ENCODE measurements around the gene CCDC184. TPM values are rescaled to one million over a fixed set of nuclear protein-coding genes. Genes with fewer than 3 reads are reported as not detected.

CCDC184 gene
- total RNA-seq, 2 experiments from 2014 or later: 0.25 to 0.37 TPM

DNA sequence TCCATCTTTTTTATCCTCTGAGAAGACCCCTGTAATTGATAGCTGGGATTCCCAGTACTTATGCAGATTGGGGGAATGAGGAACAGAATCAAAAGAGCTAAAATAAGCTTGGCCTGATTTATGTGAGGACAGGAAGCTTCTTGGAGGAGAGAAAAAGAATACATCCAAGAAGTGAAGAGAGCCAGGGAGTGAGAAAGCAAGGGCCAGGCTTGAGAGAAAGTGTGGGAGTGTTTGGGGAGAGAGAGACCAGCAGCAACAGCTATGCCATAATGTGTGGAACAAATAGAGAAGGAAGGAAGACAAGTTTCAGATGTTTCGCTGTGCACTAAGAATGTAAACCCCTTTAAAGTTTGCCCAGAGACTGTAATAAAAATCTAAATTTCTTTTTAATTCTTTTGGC is 4.0 kb upstream of the CCDC184 start:
- POLR2A ChIA-PET: no interaction called here
- ATAC-seq (no peak), DNase-seq (no peak)
- intact Hi-C loops (cut with DNase I, micrococcal nuclease): no loop called here
- Mint-ChIP-seq H3K27me3 (peaks cover 18% of the 10 kb centered on the region), H3K4me3 (no peak overlapping the region), H3K27ac (no peak overlapping the region), H3K4me1 (peaks cover 23% of the 10 kb centered on the region), H3K36me3 (ENCODE audit: low read depth) (no peaks in the 10 kb centered on the region), H3K9me3 (ENCODE audit: low read depth) (no peaks in the 10 kb centered on the region)
- CTCF ChIA-PET: interaction anchor here (0.6 to 1.9 kb wide), 10 partner anchors 8 to 799 kb away, joined by 3 to 8 read pairs (median 4); no protein-coding TSS in a partner anchor

DNA sequence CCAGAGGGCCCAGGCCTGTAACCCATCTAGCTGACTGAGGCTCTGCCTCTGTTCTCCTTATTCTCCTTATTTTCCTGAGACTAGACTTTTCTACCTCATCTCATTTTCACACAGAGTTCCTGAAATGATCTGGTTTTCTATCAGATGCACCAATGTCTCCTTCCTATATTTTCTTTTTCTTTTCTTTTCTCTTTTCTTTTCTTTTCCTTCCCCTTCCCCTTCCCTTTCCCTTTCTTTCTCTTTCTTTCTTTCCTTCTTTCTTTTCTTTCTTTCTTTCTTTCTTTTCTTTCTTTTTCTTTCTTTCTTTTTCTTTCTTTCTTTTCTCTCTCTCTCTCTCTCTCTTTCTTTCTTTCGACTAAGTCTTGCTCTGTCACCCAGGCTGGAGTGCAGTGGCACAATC is 3.0 kb upstream of the CCDC184 start:
- POLR2A ChIA-PET: no interaction called here

DNA sequence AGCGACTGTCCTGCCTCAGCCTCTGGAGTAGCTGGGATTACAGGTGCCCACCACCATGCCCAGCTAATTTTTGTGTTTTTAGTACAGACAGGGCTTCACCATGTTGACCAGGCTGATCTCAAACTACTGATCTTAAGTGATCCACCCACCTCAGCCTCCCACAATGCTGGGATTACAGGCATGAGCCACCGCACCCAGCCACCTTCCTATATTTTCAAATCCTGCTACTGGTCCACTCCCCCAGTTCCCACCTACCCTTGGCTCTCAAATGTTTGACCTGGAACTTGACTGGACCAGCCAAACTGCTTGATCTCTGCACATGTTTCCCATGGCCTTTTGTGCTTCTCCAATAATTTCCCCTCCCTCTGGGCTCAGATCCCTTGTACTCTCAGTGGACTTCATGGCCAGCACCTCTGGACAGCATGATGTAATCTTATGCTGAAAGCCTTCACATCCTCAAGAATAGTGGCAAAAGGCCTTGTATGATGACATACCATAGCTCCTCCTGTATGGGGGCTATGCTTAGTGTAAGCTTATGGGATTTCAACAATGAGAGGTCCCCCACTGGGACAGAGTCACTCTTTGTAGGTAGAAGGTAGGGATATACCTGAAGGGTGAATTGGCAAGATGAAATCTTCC is 2.5 kb upstream of the CCDC184 start:
- Mint-ChIP-seq H3K9me3 (ENCODE audit: low read depth) (no peaks in the 10 kb centered on the region), H3K4me1 (peaks cover 20% of the 10 kb centered on the region), H3K27ac (no peak overlapping the region), H3K36me3 (ENCODE audit: low read depth) (no peaks in the 10 kb centered on the region), H3K4me3 (no peak overlapping the region), H3K27me3 (peaks cover 33% of the 10 kb centered on the region)
- ChIA-PET CTCF (interaction anchor here (0.6 to 1.4 kb wide), 4 partner anchors 9 to 437 kb away, joined by 3 to 5 read pairs (median 4); no protein-coding TSS in a partner anchor), POLR2A (no interaction called here)
- no peak for ATAC-seq
- DNase-seq: no peak
- intact Hi-C loops (cut with DNase I, micrococcal nuclease): loop anchor here (5.0 to 10.0 kb wide), 4 partner anchors 176 to 476 kb away; partner anchors contain the start of genes COL2A1 (in 2 of the 2) and RPAP3 (in 1 of the 2)

More for the DNA sequence above, 3.0 kb upstream of the CCDC184 start:
- intact Hi-C loops (cut with DNase I, micrococcal nuclease): loop anchor here (5.0 to 10.0 kb wide), 4 partner anchors 176 to 476 kb away; partner anchors contain the start of genes COL2A1 (in 2 of the 2) and RPAP3 (in 1 of the 2)
- H3K4me3 Mint-ChIP-seq: no peak overlapping the region
- H3K27ac Mint-ChIP-seq: no peak overlapping the region
- H3K4me1 Mint-ChIP-seq: peaks cover 23% of the 10 kb centered on the region
- CTCF ChIA-PET: interaction anchor here (1.4 kb wide), 3 partner anchors 9 to 440 kb away, joined by 3 to 5 read pairs (median 3); no protein-coding TSS in a partner anchor
- no peaks in the 10 kb centered on the region for H3K9me3 Mint-ChIP-seq (ENCODE audit: low read depth)
- DNase-seq: no peak
- no peak for ATAC-seq
- H3K27me3 Mint-ChIP-seq: peaks cover 27% of the 10 kb centered on the region
- H3K36me3 Mint-ChIP-seq (ENCODE audit: low read depth): no peaks in the 10 kb centered on the region

DNA sequence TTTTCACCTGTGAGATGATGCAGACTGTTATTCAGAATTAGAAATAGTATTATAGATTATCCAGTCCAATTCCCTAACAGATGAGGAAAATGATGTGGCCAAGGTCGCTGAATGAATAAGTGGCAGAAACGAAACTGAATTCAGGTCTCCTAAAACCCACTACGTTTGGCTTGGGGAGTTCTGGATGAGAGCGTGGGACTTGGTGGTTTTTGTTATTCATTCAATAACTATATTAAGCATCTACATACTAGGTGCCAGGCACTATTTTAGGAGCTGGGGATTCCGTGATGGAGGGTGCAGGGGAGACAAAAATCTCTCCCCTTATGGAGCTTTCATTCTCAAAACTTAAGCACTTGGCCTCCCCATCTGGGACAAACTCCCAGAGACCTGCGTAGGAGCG is 813 bp upstream of the CCDC184 start:
- POLR2A ChIA-PET: interaction anchor here (0.9 kb wide), 1 partner anchor 64 kb away, joined by 3 read pairs; the partner anchor contains the start of gene PFKM
- peaks cover 36% of the 10 kb centered on the region for H3K27me3 Mint-ChIP-seq
- CTCF ChIA-PET: interaction anchor here (0.5 to 2.3 kb wide), 12 partner anchors 9 to 436 kb away, joined by 3 to 15 read pairs (median 4); partner anchors contain the start of gene ASB8
- H3K27ac Mint-ChIP-seq: no peak overlapping the region
- DNase-seq: no peak
- peaks cover 20% of the 10 kb centered on the region for H3K4me1 Mint-ChIP-seq
- no peak for ATAC-seq
- H3K4me3 Mint-ChIP-seq: peak overlapping the region; percentile 81
- no peaks in the 10 kb centered on the region for H3K36me3 Mint-ChIP-seq (ENCODE audit: low read depth)
- intact Hi-C loops (cut with DNase I, micrococcal nuclease): loop anchor here (1.0 to 10.0 kb wide), 9 partner anchors 16 to 478 kb away; partner anchors contain the start of genes ASB8 (in 2 of the 2), COL2A1 (in 2 of the 2), RPAP3 (in 1 of the 2) and TMEM106C (in 1 of the 2)
- H3K9me3 Mint-ChIP-seq (ENCODE audit: low read depth): no peaks in the 10 kb centered on the region

DNA sequence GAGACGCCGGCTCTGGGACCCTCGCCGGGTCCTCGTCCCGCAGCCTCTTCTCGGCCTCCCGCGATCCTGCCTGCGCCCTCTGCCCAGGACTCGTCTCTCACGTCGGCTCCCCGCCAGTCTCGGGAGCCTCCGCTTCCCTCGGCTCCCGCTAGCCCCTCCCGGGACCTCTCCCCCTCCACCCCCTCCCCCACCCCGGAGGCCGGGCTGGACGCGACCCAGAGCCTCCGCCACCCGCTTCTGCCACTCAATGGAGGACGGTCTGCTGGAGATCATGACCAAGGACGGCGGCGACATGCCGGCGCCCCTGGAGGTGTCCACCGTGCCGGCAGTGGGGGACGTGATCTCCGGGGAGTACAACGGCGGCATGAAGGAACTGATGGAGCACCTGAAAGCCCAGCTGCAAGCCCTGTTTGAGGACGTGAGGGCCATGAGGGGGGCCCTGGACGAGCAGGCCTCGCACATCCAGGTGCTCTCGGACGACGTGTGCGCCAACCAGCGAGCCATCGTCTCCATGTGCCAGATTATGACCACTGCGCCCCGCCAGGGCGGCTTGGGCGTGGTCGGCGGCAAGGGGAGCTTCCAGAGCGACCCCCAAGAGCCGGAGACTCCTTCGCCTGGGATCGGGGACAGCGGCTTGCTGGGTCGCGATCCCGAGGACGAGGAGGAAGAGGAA is 568 bp downstream of the CCDC184 start:
- peaks cover 30% of the 10 kb centered on the region for H3K27me3 Mint-ChIP-seq
- no peak overlapping the region for H3K27ac Mint-ChIP-seq
- peak; percentile 39 for DNase-seq
- H3K9me3 Mint-ChIP-seq (ENCODE audit: low read depth): no peaks in the 10 kb centered on the region
- POLR2A ChIA-PET: interaction anchor here (0.6 kb wide), 1 partner anchor 416 kb away, joined by 4 read pairs; no protein-coding TSS in a partner anchor
- ATAC-seq: no peak
- intact Hi-C loops (cut with DNase I, micrococcal nuclease): loop anchor here (1.0 to 10.0 kb wide), 9 partner anchors 14 to 479 kb away; partner anchors contain the start of genes ASB8 (in 2 of the 2), COL2A1 (in 2 of the 2), RPAP3 (in 1 of the 2) and TMEM106C (in 1 of the 2)
- H3K4me3 Mint-ChIP-seq: peak overlapping the region; percentile 81
- CTCF ChIA-PET: interaction anchor here (0.6 to 2.3 kb wide), 8 partner anchors 11 to 457 kb away, joined by 3 to 15 read pairs (median 4); no protein-coding TSS in a partner anchor
- peaks cover 20% of the 10 kb centered on the region for H3K4me1 Mint-ChIP-seq
- no peaks in the 10 kb centered on the region for H3K36me3 Mint-ChIP-seq (ENCODE audit: low read depth)

DNA sequence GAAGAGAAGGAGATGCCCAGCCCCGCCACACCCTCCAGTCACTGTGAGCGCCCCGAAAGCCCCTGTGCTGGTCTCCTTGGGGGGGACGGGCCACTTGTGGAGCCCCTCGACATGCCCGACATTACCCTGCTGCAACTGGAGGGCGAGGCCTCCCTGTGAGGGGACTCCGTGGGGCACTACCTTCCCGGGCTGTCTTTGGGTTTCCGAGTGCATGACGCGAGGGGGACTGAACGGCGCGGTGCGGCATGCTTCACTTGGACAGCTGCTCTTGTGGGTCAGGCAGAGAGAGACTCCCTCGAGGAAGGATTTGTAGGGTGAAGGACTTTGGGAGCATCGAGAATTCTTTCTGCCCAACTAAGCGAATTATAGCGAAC is 1.1 kb downstream of the CCDC184 start:
- Mint-ChIP-seq H3K27ac (no peak overlapping the region), H3K4me3 (peak overlapping the region; percentile 81), H3K27me3 (peaks cover 30% of the 10 kb centered on the region), H3K4me1 (peaks cover 20% of the 10 kb centered on the region), H3K9me3 (ENCODE audit: low read depth) (no peaks in the 10 kb centered on the region), H3K36me3 (ENCODE audit: low read depth) (no peaks in the 10 kb centered on the region)
- intact Hi-C loops (cut with DNase I, micrococcal nuclease): loop anchor here (5.0 to 10.0 kb wide), 4 partner anchors 180 to 480 kb away; partner anchors contain the start of genes COL2A1 (in 2 of the 2) and RPAP3 (in 1 of the 2)
- DNase-seq (no peak), ATAC-seq (no peak)
- POLR2A ChIA-PET: no interaction called here
- CTCF ChIA-PET: interaction anchor here (0.6 to 2.3 kb wide), 5 partner anchors 12 to 458 kb away, joined by 3 to 15 read pairs (median 4); no protein-coding TSS in a partner anchor

DNA sequence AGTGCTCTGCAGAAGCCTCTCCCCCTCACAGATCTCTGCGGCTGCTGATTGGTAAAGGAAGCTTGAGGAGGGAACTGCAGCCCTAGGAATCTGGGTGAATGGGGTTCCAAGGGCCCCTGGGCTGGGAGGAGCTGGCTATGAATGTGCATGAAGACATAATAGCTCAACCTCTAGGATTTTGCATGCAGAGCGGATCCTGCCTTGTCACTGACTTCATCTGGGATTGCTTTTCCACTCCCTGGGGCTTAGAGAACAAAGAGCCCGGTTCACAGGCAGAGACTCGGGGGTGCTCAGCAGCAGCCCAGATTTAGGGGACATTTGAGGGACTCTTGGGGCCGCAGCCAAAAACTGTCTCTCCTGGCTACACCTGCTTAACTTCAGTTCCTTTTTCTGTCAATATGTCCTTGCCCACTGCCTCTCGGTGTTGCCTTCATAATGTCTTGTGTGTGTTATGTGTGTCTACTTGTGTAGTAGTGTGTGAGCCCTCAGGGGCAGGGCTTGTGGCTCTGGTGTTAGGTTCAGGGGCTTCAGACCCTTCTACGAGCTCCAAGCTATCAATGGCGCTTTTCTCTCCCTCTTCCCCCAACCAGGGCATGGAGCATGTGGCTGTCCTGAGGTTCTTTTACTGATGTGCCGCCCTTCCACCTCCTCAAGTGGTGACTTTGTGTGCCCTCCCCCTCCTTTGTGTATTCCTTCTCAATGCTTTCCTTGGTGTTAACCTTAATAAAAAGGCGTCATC is 1.9 kb downstream of the CCDC184 start:
- ChIA-PET POLR2A (no interaction called here), CTCF (interaction anchor here (0.6 to 1.4 kb wide), 5 partner anchors 11 to 132 kb away, joined by 3 to 9 read pairs (median 4); no protein-coding TSS in a partner anchor)
- ATAC-seq (no peak), DNase-seq (no peak)
- intact Hi-C loops (cut with DNase I, micrococcal nuclease): loop anchor here in 1 of 2 experiments (10.0 kb wide), 3 partner anchors 181 to 481 kb away; partner anchors contain the start of genes COL2A1 and RPAP3
- H3K4me3 Mint-ChIP-seq: peak overlapping the region; percentile 9
- no peaks in the 10 kb centered on the region for H3K9me3 Mint-ChIP-seq (ENCODE audit: low read depth)
- H3K27me3 Mint-ChIP-seq: peaks cover 31% of the 10 kb centered on the region
- H3K27ac Mint-ChIP-seq: no peak overlapping the region
- no peaks in the 10 kb centered on the region for H3K36me3 Mint-ChIP-seq (ENCODE audit: low read depth)
- H3K4me1 Mint-ChIP-seq: peaks cover 20% of the 10 kb centered on the region

DNA sequence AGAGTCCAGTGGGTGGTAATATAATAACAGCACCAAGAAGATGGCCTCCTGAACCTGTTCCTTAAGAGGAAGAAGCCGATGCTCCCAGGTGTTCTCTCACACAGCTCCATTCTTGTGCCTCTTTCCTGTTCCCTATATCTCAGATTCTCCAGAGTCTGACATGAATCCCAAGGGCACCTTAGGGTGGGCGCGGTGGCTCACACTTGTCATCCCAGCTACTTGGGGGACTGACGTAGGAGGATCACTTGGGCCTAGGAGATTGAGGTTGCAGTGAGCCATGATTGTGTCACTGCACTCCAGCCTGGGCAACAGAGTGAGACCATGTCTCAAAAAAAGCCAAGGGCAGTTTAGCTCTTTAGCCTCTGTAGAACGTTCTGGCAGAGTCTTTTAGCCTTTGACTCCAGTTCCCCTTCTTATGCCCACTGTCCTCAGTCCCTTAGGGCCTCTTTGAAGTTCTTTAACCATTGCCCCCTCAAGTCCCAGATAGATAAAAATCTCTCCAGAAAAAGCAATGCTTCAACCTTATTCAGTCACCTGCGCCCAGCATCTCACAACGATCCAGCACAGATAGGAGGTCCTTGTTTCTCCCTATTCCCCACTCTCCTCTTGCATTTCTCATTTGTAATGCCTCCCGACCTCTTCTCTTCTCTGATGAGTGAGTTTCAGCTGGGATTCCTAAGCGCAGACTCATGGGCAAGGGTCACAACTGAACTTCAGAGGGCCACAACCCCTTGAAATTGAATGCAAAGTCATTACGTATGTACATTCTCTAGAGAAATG is 4.7 kb downstream of the CCDC184 start:
- intact Hi-C loops (cut with DNase I, micrococcal nuclease): loop anchor here (2.0 to 10.0 kb wide), 5 partner anchors 183 to 483 kb away; partner anchors contain the start of genes COL2A1 (in 1 of the 2) and RPAP3 (in 1 of the 2)
- H3K4me1 Mint-ChIP-seq: peaks cover 8% of the 10 kb centered on the region
- POLR2A ChIA-PET: no interaction called here

DNA sequence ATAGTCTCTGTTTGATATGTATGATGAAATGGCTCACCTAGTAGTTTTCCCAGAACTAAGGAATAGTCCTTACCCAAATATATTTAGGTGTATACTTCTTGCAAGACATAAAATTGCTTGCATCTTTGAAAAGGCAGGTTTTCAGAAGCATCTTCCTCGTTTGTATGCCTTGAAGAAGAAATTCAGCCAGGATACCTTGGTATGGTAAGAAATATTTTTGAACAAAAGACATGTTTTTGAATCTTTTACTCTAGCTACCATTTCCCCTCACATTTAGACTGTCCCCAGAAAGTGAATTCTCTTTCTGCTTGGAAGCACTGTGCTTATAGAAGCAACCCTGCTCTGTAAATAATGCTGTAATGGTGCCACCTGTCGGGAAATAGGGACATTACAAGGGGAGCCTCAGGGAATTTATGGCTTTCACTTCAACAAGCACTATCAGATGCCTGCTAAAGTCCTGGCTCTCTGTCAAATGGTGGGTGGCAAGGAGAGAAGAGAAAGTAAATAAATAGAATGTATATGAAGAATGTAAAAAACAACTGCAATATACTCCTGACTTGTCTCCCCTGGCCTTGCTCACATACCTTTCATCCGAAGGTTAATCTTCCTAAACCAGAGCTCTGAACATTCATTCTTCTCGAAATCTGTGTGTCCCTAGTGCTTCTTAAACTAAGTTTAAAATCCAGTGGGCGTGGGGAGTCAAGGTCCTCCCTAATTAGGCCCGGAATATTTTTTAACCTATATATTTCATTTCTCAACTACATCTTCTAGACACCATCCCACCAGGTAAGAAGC is 6.1 kb downstream of the CCDC184 start:
- Mint-ChIP-seq H3K36me3 (ENCODE audit: low read depth) (no peaks in the 10 kb centered on the region), H3K27me3 (peaks cover 26% of the 10 kb centered on the region), H3K9me3 (ENCODE audit: low read depth) (no peaks in the 10 kb centered on the region), H3K27ac (no peak overlapping the region), H3K4me1 (peaks cover 6% of the 10 kb centered on the region), H3K4me3 (no peak overlapping the region)
- intact Hi-C loops (cut with DNase I, micrococcal nuclease): loop anchor here (2.0 to 10.0 kb wide), 5 partner anchors 185 to 485 kb away; partner anchors contain the start of genes COL2A1 (in 1 of the 2) and RPAP3 (in 1 of the 2)
- DNase-seq (peak; percentile 79), ATAC-seq (peak; percentile 81)
- POLR2A ChIA-PET: no interaction called here
- CTCF ChIA-PET: interaction anchor here (0.6 to 2.2 kb wide), 32 partner anchors 8 to 449 kb away, joined by 3 to 33 read pairs (median 3); partner anchors contain the start of genes ASB8, SENP1 and TMEM106C

More for the DNA sequence above, 4.7 kb downstream of the CCDC184 start:
- DNase-seq (no peak), ATAC-seq (no peak)
- CTCF ChIA-PET: interaction anchor here (0.6 to 2.4 kb wide), 13 partner anchors 11 to 431 kb away, joined by 3 to 33 read pairs (median 4); no protein-coding TSS in a partner anchor
- no peak overlapping the region for H3K27ac Mint-ChIP-seq
- H3K9me3 Mint-ChIP-seq (ENCODE audit: low read depth): no peaks in the 10 kb centered on the region
- no peak overlapping the region for H3K4me3 Mint-ChIP-seq
- no peaks in the 10 kb centered on the region for H3K36me3 Mint-ChIP-seq (ENCODE audit: low read depth)
- H3K27me3 Mint-ChIP-seq: peaks cover 27% of the 10 kb centered on the region
